T-helper 1 cell treated with Interleukin-12 subunit alpha and Interleukin-12 subunit beta and Interleukin-4 antibody, amounts not matched to agents 30 ng/mL and 1 ng/mL, for 36 hours (primary cell): ENCODE results near the gene RBMS1. TPM values are rescaled to one million over a fixed set of nuclear protein-coding genes. Genes with fewer than 3 reads are reported as not detected.
"Not testable (repeated sequence)": the region's sequence is repeated elsewhere in the genome, so short reads cannot be mapped to it uniquely, and the experiment has no call there.

Experiments
- intact Hi-C: fragments of 100-400 bp; cut with micrococcal nuclease; formaldehyde crosslinking; loops from one replicate; pipeline ENCODE4 v1.15.1; 2024
- total RNA-seq: library from RNA; stranded (reverse); gene quantifications from 2 replicates; pipeline ENCODE4 v1.2.3, GENCODE V29; 2022

RBMS1 gene
- total RNA-seq, 1 donor from 2014 or later: 61.2 TPM

GRCh38 chr2:160368988-160369930 is 124.3 kb downstream of the RBMS1 start:
- intact Hi-C loops: no loop called here

- intact Hi-C loops: no loop called here
Observed at GRCh38 chr2:160367887-160368286, 125.7 kb downstream of the RBMS1 start.

GRCh38 chr2:160367139-160367538 is 126.5 kb downstream of the RBMS1 start:
- intact Hi-C loops: not testable (repeated sequence)

- intact Hi-C loops: no loop called here
Observed at GRCh38 chr2:160366474-160366873, 127.1 kb downstream of the RBMS1 start.

- intact Hi-C loops: no loop called here
Observed at GRCh38 chr2:160365716-160366367, 127.8 kb downstream of the RBMS1 start.

GRCh38 chr2:160364364-160364763 is 129.2 kb downstream of the RBMS1 start:
- intact Hi-C loops: no loop called here

- intact Hi-C loops: no loop called here
Observed at GRCh38 chr2:160363961-160364360, 129.6 kb downstream of the RBMS1 start.

GRCh38 chr2:160363055-160363454 is 130.6 kb downstream of the RBMS1 start:
- intact Hi-C loops: no loop called here

GRCh38 chr2:160362541-160362940 is 131.1 kb downstream of the RBMS1 start:
- intact Hi-C loops: no loop called here

- intact Hi-C loops: no loop called here
Observed at GRCh38 chr2:160362018-160362417, 131.6 kb downstream of the RBMS1 start.

GRCh38 chr2:160360089-160360757 is 133.4 kb downstream of the RBMS1 start:
- intact Hi-C loops: no loop called here

GRCh38 chr2:160358046-160358445 is 135.6 kb downstream of the RBMS1 start:
- intact Hi-C loops: no loop called here

GRCh38 chr2:160356485-160356884 is 137.1 kb downstream of the RBMS1 start:
- intact Hi-C loops: no loop called here

GRCh38 chr2:160355080-160355479 is 138.5 kb downstream of the RBMS1 start:
- intact Hi-C loops: no loop called here

GRCh38 chr2:160354677-160355076 is 138.9 kb downstream of the RBMS1 start:
- intact Hi-C loops: no loop called here

- intact Hi-C loops: loop anchor here (1.0 to 2.0 kb wide), 3 partner anchors 565 to 640 kb away; no protein-coding TSS in a partner anchor
Observed at GRCh38 chr2:160353813-160354212, 139.8 kb downstream of the RBMS1 start.

- intact Hi-C loops: loop anchor here (1.0 to 2.0 kb wide), 3 partner anchors 566 to 641 kb away; no protein-coding TSS in a partner anchor
Observed at GRCh38 chr2:160353166-160353565, 140.4 kb downstream of the RBMS1 start.

- intact Hi-C loops: loop anchor here (2.0 kb wide), 1 partner anchor 566 kb away; no protein-coding TSS in a partner anchor
Observed at GRCh38 chr2:160352500-160352899, 141.1 kb downstream of the RBMS1 start.

- intact Hi-C loops: loop anchor here (2.0 kb wide), 1 partner anchor 567 kb away; no protein-coding TSS in a partner anchor
Observed at GRCh38 chr2:160351956-160352355, 141.7 kb downstream of the RBMS1 start.

GRCh38 chr2:160349306-160349705 is 144.3 kb downstream of the RBMS1 start:
- intact Hi-C loops: no loop called here

GRCh38 chr2:160347269-160347863 is 146.2 kb downstream of the RBMS1 start:
- intact Hi-C loops: no loop called here
